Mucosa of descending colon (tissue), 3 donors: Measurements from ENCODE around the gene SSBP1. TPM values are rescaled to one million over a fixed set of nuclear protein-coding genes. Genes with fewer than 3 reads are reported as not detected.
A peak's percentile ranks its signal among the peaks of the same experiment; 100 is the strongest.
"Not testable (repeated sequence)": the region's sequence is repeated elsewhere in the genome, so short reads cannot be mapped to it uniquely, and the experiment has no call there.

ENCODE experiments used
- ATAC-seq: fragments of 200-7000 bp; cut with Tn5 transposase; one replicate; pipeline ENCODE4 v1.9.1; 2020; ENCODE audit warnings: mild to moderate bottlenecking, moderate library complexity
- DNase-seq, 3 donors: peaks; one replicate each; pipeline ENCODE4 v3.0.0-alpha.2; 2020
- H3K36me3 ChIP-seq: fragments of 200-600 bp; one replicate; pipeline ENCODE4 v1.8.0; 2021; ENCODE audit warnings: low read depth, mild to moderate bottlenecking
- H3K4me1 ChIP-seq: fragments of 200-600 bp; one replicate; pipeline ENCODE4 v1.8.0; 2021; ENCODE audit warnings: low read depth, mild to moderate bottlenecking
- H3K4me3 ChIP-seq: fragments of 200-600 bp; one replicate; pipeline ENCODE4 v1.8.0; 2021; ENCODE audit warnings: mild to moderate bottlenecking
- H3K9me3 ChIP-seq: fragments of 200-600 bp; one replicate; pipeline ENCODE4 v1.8.0; 2021; ENCODE audit warnings: mild to moderate bottlenecking
- CTCF ChIP-seq: fragments of 200-600 bp; IDR thresholded peaks from one replicate; pipeline ENCODE4 v1.8.0; 2022; ENCODE audit warnings: antibody characterized with exemption, mild to moderate bottlenecking
- intact Hi-C, 2 donors: fragments of 100-400 bp; cut with DNase I in 1 of 2; cut with micrococcal nuclease in 1 of 2; formaldehyde crosslinking; loops; one replicate each; pipeline versions ENCODE4 v1.11.0 to v1.11.1; 2022; cut with DNase I, micrococcal nuclease
- long read RNA-seq, 2 donors: library from polyadenylated mRNA; unstranded; transcript quantifications; one replicate each; pipeline ENCODE4 v2.0.0, GENCODE V29; 2019 to 2021
- total RNA-seq, 3 donors: library from RNA; stranded (reverse); fragmentation: NEBNext Ultra II Directional in 2 of 3; extraction: Animal tissue kit (Norgen Biotek cat#: 25700) in 2 of 3; gene quantifications; one replicate each; pipeline versions ENCODE4 v1.2.1 to v1.2.4, GENCODE V29; 2021 to 2023
- donor health status: DM: no; HTN: no; CAD: no; lungs with moderate emphysema.
- donor health status: DM: no; HTN: no; CAD: no.
- donor health status: DM: no; HTN: yes; CAD: no.

SSBP1 gene
- total RNA-seq = 10 to 100 TPM; 67.3 to 96.4 (median 81.6) TPM
- long read RNA-seq, donor 1, transcript SSBP1-201 (7 exons, 687 nt) = major isoform, 30 of 49 reads
- long read RNA-seq, donor 1, transcript SSBP1-214 (7 exons, 636 nt) = minor isoform, 8 of 49 reads
- long read RNA-seq, donor 1, partial matches to known transcripts = 2 of 49 reads
- long read RNA-seq, donor 1, other reads (novel, unspliced or antisense) = 1 of 49 reads
- long read RNA-seq, donor 2, transcript SSBP1-206 (7 exons, 630 nt) = minor isoform, 5 of 79 reads
- long read RNA-seq, donor 2, transcript SSBP1-214 (7 exons, 636 nt) = minor isoform, 8 of 79 reads
- long read RNA-seq, donor 2, transcript SSBP1-201 (7 exons, 687 nt) = major isoform, 59 of 79 reads
- long read RNA-seq, donor 2, partial matches to known transcripts = 2 of 79 reads
- long read RNA-seq, donor 2, other reads (novel, unspliced or antisense) = 2 of 79 reads

GRCh38 chr7:141737836-141738591 is at the start of gene SSBP1:
TSS of gene SSBP1 (plus strand) at chr7:141738358. CDS start at chr7:141739167, 809 bp downstream.
- H3K36me3 ChIP-seq = no peaks in the 10 kb centered on the region
- no peaks in the 10 kb centered on the region for H3K9me3 ChIP-seq
- peak; percentile 92 for DNase-seq
- peaks cover 7% of the 10 kb centered on the region for H3K4me1 ChIP-seq
- H3K4me3 ChIP-seq = peak within 1 kb of the TSS; percentile 39
- TF ChIP-seq CTCF = peak; percentile 28
- intact Hi-C loops = loop anchor here in 1 of 2 donors (2.0 to 5.0 kb wide), 2 partner anchors 36 to 83 kb away; partner anchors contain the start of gene DENND11
- peak; percentile 97 for ATAC-seq

GRCh38 chr7:141689072-141689825 is 48.9 kb upstream of the SSBP1 start:
- DNase-seq, ATAC-seq, H3K4me1 ChIP-seq, H3K36me3 ChIP-seq, intact Hi-C loops, H3K9me3 ChIP-seq, H3K4me3 ChIP-seq: not testable (repeated sequence)

- Histone ChIP-seq H3K36me3 (no peaks in the 10 kb centered on the region), H3K4me3 (no peak overlapping the region), H3K9me3 (no peaks in the 10 kb centered on the region), H3K4me1 (peaks cover 11% of the 10 kb centered on the region)
- TF ChIP-seq CTCF = no peak
- DNase-seq = no peak
- intact Hi-C loops = no loop called here
- ATAC-seq = no peak
These were observed 46.6 kb upstream of the SSBP1 start for GRCh38 chr7:141691540-141691939.

- no peak overlapping the region for H3K4me3 ChIP-seq
- TF ChIP-seq CTCF = no peak
- H3K9me3 ChIP-seq = no peaks in the 10 kb centered on the region
- intact Hi-C loops = no loop called here
- ATAC-seq (no peak), DNase-seq (no peak)
- H3K36me3 ChIP-seq = no peaks in the 10 kb centered on the region
- peaks cover 12% of the 10 kb centered on the region for H3K4me1 ChIP-seq
These were observed 46.2 kb upstream of the SSBP1 start for GRCh38 chr7:141691961-141692360.

- Histone ChIP-seq H3K36me3 (no peaks in the 10 kb centered on the region), H3K9me3 (no peaks in the 10 kb centered on the region), H3K4me3 (no peak overlapping the region), H3K4me1 (peaks cover 12% of the 10 kb centered on the region)
- no peak for DNase-seq
- intact Hi-C loops = no loop called here
- no peak for ATAC-seq
- TF ChIP-seq CTCF = no peak
These were observed 45.1 kb upstream of the SSBP1 start for GRCh38 chr7:141693082-141693481.
